Dermis lymphatic vessel endothelial cell (primary cell): ENCODE results near the gene CASP6. TPM values are rescaled to one million over a fixed set of nuclear protein-coding genes. Genes with fewer than 3 reads are reported as not detected.

ENCODE experiments used
- total RNA-seq: library from RNA; depleted of rRNA; stranded (reverse); fragments of >200 nt; gene quantifications from 2 replicates; pipeline ENCODE4 v1.2.1, GENCODE V29; 2014

CASP6 gene
- total RNA-seq = 44.2 and 59.6 TPM in 2 replicates

DNA sequence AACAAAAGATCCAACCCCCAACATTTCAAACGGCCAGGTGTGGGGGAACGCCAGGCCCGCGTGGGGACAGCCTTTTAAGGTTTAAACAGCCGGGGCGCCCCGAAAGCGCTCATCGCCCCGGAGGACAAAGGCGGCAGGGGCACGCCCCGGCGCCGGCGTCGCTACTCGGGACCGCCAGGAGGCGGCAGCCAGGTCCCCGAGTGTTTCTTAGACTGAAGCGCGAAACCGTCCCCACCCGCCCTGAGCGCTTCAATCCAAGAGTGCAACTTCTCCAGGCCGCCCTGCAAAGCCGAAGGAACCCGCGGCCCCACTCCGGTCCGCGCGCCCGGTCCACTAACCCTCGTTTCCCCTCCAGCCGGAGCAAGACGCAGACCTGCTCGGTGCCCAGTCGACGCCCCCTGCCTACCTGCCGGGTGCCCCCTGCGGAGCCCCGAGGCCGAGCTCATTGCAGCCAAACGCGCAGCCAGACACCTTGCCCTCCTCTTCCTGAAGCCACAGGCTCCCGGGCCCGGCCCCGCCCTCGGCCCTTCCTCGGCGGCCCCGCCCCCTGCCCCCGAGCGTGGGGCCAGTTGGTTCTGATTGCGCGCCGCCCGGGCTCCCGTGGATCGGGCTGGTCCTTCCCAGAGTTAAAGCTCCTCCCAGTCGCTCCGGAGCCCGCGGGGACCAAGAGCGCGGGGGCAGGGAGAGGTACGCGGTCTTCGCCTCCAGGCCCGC, at the start of gene CASP6:
Gene CASP6 (minus strand): TSS at position 496 of the 714 bp plus-strand sequence. CDS start 50 bp downstream, at position 446.

GRCh38 chr4:109729718-109730618, 26.7 kb upstream of the CASP6 start, which contains the start of gene PLA2G12A:
Gene PLA2G12A (minus strand): TSS chr4:109730070. CDS start chr4:109729809, 261 bp downstream.

Other genes with a start within 250 kb of the CASP6 start
- 45.2 and 62.6 TPM in 2 replicates for gene MCUB, start 143.2 kb downstream of the CASP6 start, total RNA-seq
- 9.3 and 9.5 TPM in 2 replicates for gene PLA2G12A, start 26.6 kb upstream of the CASP6 start, total RNA-seq
- 27.3 and 45.5 TPM in 2 replicates for gene CFI, start 98.6 kb upstream of the CASP6 start, total RNA-seq
- gene GAR1, start 112.3 kb upstream of the CASP6 start, total RNA-seq = 2.7 and 3.7 TPM in 2 replicates
- gene RRH, start 124.5 kb upstream of the CASP6 start, total RNA-seq = not detected in 2 replicates
- not detected in 2 replicates for gene LRIT3, start 144.7 kb upstream of the CASP6 start, total RNA-seq
- gene EGF, start 209.4 kb upstream of the CASP6 start, total RNA-seq = 0.09 and 0.33 TPM in 2 replicates